ENCODE data around the gene RCC1. TPM values are rescaled to one million over a fixed set of nuclear protein-coding genes. Genes with fewer than 3 reads are reported as not detected.

RCC1 gene
- polyA plus RNA-seq, 1 donor (not counting 4 experiments of a cell fraction or from before 2014, with no cell fraction given): 38.6 TPM

- no peak for TF ChIP-seq EZH2 (IDR thresholded peaks at IDR 0.05; ENCODE audit: low read length)
- TF ChIP-seq, protein P1, sequence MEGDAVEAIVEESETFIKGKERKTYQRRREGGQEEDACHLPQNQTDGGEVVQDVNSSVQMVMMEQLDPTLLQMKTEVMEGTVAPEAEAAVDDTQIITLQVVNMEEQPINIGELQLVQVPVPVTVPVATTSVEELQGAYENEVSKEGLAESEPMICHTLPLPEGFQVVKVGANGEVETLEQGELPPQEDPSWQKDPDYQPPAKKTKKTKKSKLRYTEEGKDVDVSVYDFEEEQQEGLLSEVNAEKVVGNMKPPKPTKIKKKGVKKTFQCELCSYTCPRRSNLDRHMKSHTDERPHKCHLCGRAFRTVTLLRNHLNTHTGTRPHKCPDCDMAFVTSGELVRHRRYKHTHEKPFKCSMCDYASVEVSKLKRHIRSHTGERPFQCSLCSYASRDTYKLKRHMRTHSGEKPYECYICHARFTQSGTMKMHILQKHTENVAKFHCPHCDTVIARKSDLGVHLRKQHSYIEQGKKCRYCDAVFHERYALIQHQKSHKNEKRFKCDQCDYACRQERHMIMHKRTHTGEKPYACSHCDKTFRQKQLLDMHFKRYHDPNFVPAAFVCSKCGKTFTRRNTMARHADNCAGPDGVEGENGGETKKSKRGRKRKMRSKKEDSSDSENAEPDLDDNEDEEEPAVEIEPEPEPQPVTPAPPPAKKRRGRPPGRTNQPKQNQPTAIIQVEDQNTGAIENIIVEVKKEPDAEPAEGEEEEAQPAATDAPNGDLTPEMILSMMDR (optimal IDR thresholded peaks at IDR 0.05 in 1 of 3, IDR thresholded peaks at IDR 0.05 in 1 of 3, conservative IDR thresholded peaks at IDR 0.05 in 1 of 3; ENCODE audit: extremely low read depth in 1 of 3, insufficient read depth in 2 of 3, low read length in 3 of 3): no peak
- DNase-seq (ENCODE audit: low read depth, low spot score) (no peak), FAIRE-seq (no peak)
- no peaks in the 10 kb centered on the region for H3K9me1 ChIP-seq (ENCODE audit: control insufficient read depth, extremely low read depth, insufficient read depth, low read length)
- peaks cover 29 to 32% of the 10 kb centered on the region in 2 experiments for H3K36me3 ChIP-seq (ENCODE audit: control insufficient read depth in 2 of 2, extremely low read depth in 1 of 2, insufficient read depth in 2 of 2, low read length in 2 of 2)
- no peaks in the 10 kb centered on the region for H3K79me2 ChIP-seq (ENCODE audit: control insufficient read depth, insufficient read depth, low read length)
- H2AFZ ChIP-seq (ENCODE audit: control insufficient read depth, low read length): no peak overlapping the region
- dilution Hi-C loops (cut with MboI; ENCODE audit: extremely low pct_ligation_motif_present, low sequenced_read_pairs): no loop called here
- H3K9me3 ChIP-seq (ENCODE audit: control insufficient read depth, low read depth, low read length): no peaks in the 10 kb centered on the region
- no peaks in the 10 kb centered on the region for H3K4me1 ChIP-seq (ENCODE audit: control insufficient read depth, extremely low read depth, insufficient read depth, low read length)
- no peaks in the 10 kb centered on the region for H4K20me1 ChIP-seq (ENCODE audit: control insufficient read depth, extremely low read depth, insufficient read depth, low read length)
- H3K4me2 ChIP-seq (ENCODE audit: control insufficient read depth, extremely low read depth, insufficient read depth, low read depth, low read length): no peak overlapping the region
- no peak overlapping the region for H3K27ac ChIP-seq (ENCODE audit: control insufficient read depth, insufficient read depth, low read length)
- H3K9ac ChIP-seq (ENCODE audit: control insufficient read depth, extremely low read depth, insufficient read depth, low read length): no peak overlapping the region
- H3K4me3 ChIP-seq (ENCODE audit: control insufficient read depth in 2 of 3, extremely low read depth in 1 of 3, insufficient read depth in 2 of 3, low read depth in 1 of 3, low read length in 3 of 3): no peak overlapping the region
- H3K27me3 ChIP-seq (ENCODE audit: control insufficient read depth, extremely low read depth, insufficient read depth, low read length): no peaks in the 10 kb centered on the region
Measured at GRCh38 chr1:28565726-28566125, 59.9 kb downstream of the RCC1 start.

DNA sequence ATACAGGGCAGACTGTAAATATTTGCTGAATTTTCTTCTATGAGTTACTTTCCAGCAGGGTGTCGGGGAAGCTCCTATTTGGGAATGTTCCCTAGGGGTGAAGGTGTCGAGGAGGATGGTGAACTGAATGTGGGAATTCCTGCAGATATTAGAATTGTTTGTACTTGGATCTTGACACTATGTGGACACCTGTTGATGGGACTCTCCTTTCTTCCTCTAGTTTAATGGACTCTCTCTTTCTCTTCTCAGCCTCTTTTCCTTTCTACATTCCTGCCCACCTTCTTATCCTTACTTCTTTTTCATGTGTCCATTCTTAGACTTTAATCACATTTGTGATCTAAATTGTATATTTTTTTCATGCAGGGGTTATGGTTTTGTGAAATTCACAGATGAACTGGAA lies 61.1 kb downstream of the RCC1 start:
- Histone ChIP-seq H3K9ac (ENCODE audit: control insufficient read depth, extremely low read depth, insufficient read depth, low read length) (no peak overlapping the region), H4K20me1 (ENCODE audit: control insufficient read depth, extremely low read depth, insufficient read depth, low read length) (no peaks in the 10 kb centered on the region), H3K36me3 (ENCODE audit: control insufficient read depth in 2 of 2, extremely low read depth in 1 of 2, insufficient read depth in 2 of 2, low read length in 2 of 2) (peaks cover 31 to 32% of the 10 kb centered on the region in 2 experiments), H3K4me3 (ENCODE audit: control insufficient read depth in 2 of 3, extremely low read depth in 1 of 3, insufficient read depth in 2 of 3, low read depth in 1 of 3, low read length in 3 of 3) (no peak overlapping the region), H3K79me2 (ENCODE audit: control insufficient read depth, insufficient read depth, low read length) (no peaks in the 10 kb centered on the region), H3K9me1 (ENCODE audit: control insufficient read depth, extremely low read depth, insufficient read depth, low read length) (no peaks in the 10 kb centered on the region), H3K27me3 (ENCODE audit: control insufficient read depth, extremely low read depth, insufficient read depth, low read length) (no peaks in the 10 kb centered on the region), H3K4me1 (ENCODE audit: control insufficient read depth, extremely low read depth, insufficient read depth, low read length) (no peaks in the 10 kb centered on the region), H2AFZ (ENCODE audit: control insufficient read depth, low read length) (no peak overlapping the region), H3K9me3 (ENCODE audit: control insufficient read depth, low read depth, low read length) (no peaks in the 10 kb centered on the region), H3K27ac (ENCODE audit: control insufficient read depth, insufficient read depth, low read length) (no peak overlapping the region), H3K4me2 (ENCODE audit: control insufficient read depth, extremely low read depth, insufficient read depth, low read depth, low read length) (no peak overlapping the region)
- dilution Hi-C loops (cut with MboI; ENCODE audit: extremely low pct_ligation_motif_present, low sequenced_read_pairs): no loop called here
- FAIRE-seq (no peak), DNase-seq (ENCODE audit: low read depth, low spot score) (no peak)
- TF ChIP-seq EZH2 (IDR thresholded peaks at IDR 0.05; ENCODE audit: low read length): no peak
- TF ChIP-seq, protein P1 (optimal IDR thresholded peaks at IDR 0.05 in 1 of 3, IDR thresholded peaks at IDR 0.05 in 1 of 3, conservative IDR thresholded peaks at IDR 0.05 in 1 of 3; ENCODE audit: extremely low read depth in 1 of 3, insufficient read depth in 2 of 3, low read length in 3 of 3): no peak

Data from keratinocyte (primary cell).